Endothelial cell of umbilical vein (primary cell): ENCODE data around the gene KIRREL2. TPM values are rescaled to one million over a fixed set of nuclear protein-coding genes. Genes with fewer than 3 reads are reported as not detected.

Experiments used
- BruUV-seq: library from RNA; stranded (reverse); fragments of 400-500 nt; replicated peaks from 2 replicates; lab custom pipeline; 2021; lab: Mats Ljungman, UMichigan
- CTCF ChIA-PET: fragments of 300-600, 350-600 bp; sonication (Branson Sonifier 250); formaldehyde crosslinking; loops from one replicate; lab custom pipeline; 2021; ENCODE audit warnings: antibody characterized with exemption, inconsistent platforms; lab: Charles Lee
- POLR2A ChIA-PET: fragments of 300-600, 350-600 bp; sonication (Branson Sonifier 250); formaldehyde crosslinking; loops from one replicate; lab custom pipeline; 2021; ENCODE audit warnings: antibody characterized with exemption, inconsistent platforms; lab: Charles Lee
- DNase-seq: peaks from one replicate; pipeline ENCODE4 v3.0.0-alpha.2; 2011; ENCODE audit warnings: low read depth, low spot score
- FAIRE-seq: peaks from 2 replicates; lab custom pipeline; 2011; peaks lifted over from hg19 to GRCh38; lab: Jason Lieb, UNC
- H2AFZ ChIP-seq: 2 replicates; pipeline ENCODE4 v1.6.0; 2012; ENCODE audit warnings: low read depth, low read length, control low read depth, inconsistent platforms
- H3K27ac ChIP-seq: 2 replicates; pipeline ENCODE4 v1.5.1; 2011; ENCODE audit warnings: low read depth, mild to moderate bottlenecking, control low read depth, low read length, moderate library complexity; ENCODE audit not compliant: insufficient read depth
- H3K27me3 ChIP-seq, 2 experiments: 2 replicates each; pipeline versions ENCODE4 v1.6.0 to v1.6.1; 2011; ENCODE audit warnings: low read length in 2 of 2, mixed read lengths in 1 of 2; ENCODE audit not compliant: control insufficient read depth in 2 of 2, insufficient read depth in 2 of 2
- H3K36me3 ChIP-seq, 2 experiments: 2 replicates in 1 of 2; 3 replicates in 1 of 2; pipeline ENCODE4 v1.5.1; 2011; ENCODE audit warnings: low read length in 2 of 2, mild to moderate bottlenecking in 1 of 2, moderate library complexity in 1 of 2; ENCODE audit not compliant: control insufficient read depth in 2 of 2, insufficient read depth in 2 of 2; ENCODE audit errors: extremely low read depth in 1 of 2
- H3K4me1 ChIP-seq: 3 replicates; pipeline ENCODE4 v1.5.1; 2011; ENCODE audit warnings: mild to moderate bottlenecking, low read length; ENCODE audit not compliant: control insufficient read depth, insufficient read depth; ENCODE audit errors: extremely low read depth
- H3K4me2 ChIP-seq: 2 replicates; pipeline ENCODE4 v1.6.1; 2011; ENCODE audit warnings: low read length, control low read depth, mixed read lengths; ENCODE audit not compliant: insufficient read depth
- H3K4me3 ChIP-seq, 3 experiments: fragments of 200-600 bp in 1 of 3; sonication (generic), shearing (Covaris generic) in 1 of 3; replicated peaks in 1 of 3; 2 replicates each; pipeline ENCODE4 v1.5.1; 2011 to 2016; ENCODE audit warnings: control low read depth in 3 of 3, low read length in 3 of 3, mild to moderate bottlenecking in 2 of 3, inconsistent platforms in 1 of 3, low read depth in 1 of 3, moderate library complexity in 1 of 3; ENCODE audit not compliant: insufficient read depth in 1 of 3
- H3K79me2 ChIP-seq: 2 replicates; pipeline ENCODE4 v1.6.0; 2012; ENCODE audit warnings: low read length, inconsistent platforms; ENCODE audit not compliant: control insufficient read depth, insufficient read depth
- H3K9ac ChIP-seq: replicated peaks from 2 replicates; pipeline ENCODE3; 2011; ENCODE audit warnings: low read length, control low read depth; ENCODE audit not compliant: insufficient read depth; ENCODE audit errors: extremely low read depth
- H3K9me1 ChIP-seq: replicated peaks from 3 replicates; pipeline ENCODE4 v1.6.0; 2011; ENCODE audit warnings: mild to moderate bottlenecking, low read length; ENCODE audit not compliant: control insufficient read depth, insufficient read depth; ENCODE audit errors: extremely low read depth
- H3K9me3 ChIP-seq: replicated peaks from 2 replicates; pipeline ENCODE4 v1.5.1; 2012; ENCODE audit warnings: low read length, inconsistent platforms; ENCODE audit not compliant: control insufficient read depth, insufficient read depth
- H4K20me1 ChIP-seq: replicated peaks from 2 replicates; pipeline ENCODE3; 2011; ENCODE audit warnings: mild to moderate bottlenecking, low read length; ENCODE audit not compliant: control insufficient read depth, insufficient read depth; ENCODE audit errors: extremely low read depth
- CTCF ChIP-seq, 2 donors: IDR thresholded peaks; 1 replicate in 1 of 2; 2 replicates in 1 of 2; pipeline ENCODE4 v1.5.1; 2011; ENCODE audit warnings: low read length in 2 of 2, mild to moderate bottlenecking in 2 of 2, moderate library complexity in 2 of 2, control low read depth in 1 of 2, inconsistent platforms in 1 of 2, low read depth in 1 of 2; ENCODE audit not compliant: insufficient read depth in 1 of 2; ENCODE audit errors: extremely low read depth in 1 of 2
- EZH2 ChIP-seq: IDR thresholded peaks from 2 replicates; pipeline ENCODE4 v1.6.1; 2012; ENCODE audit warnings: borderline replicate concordance, low read depth, mild to moderate bottlenecking, moderate library complexity, low read length, inconsistent platforms; ENCODE audit not compliant: severe bottlenecking
- FOS ChIP-seq: IDR thresholded peaks from 2 replicates; pipeline ENCODE4 v1.6.1; 2011; ENCODE audit warnings: mild to moderate bottlenecking, low read length, moderate library complexity, borderline replicate concordance; ENCODE audit not compliant: insufficient read depth
- GATA2 ChIP-seq: IDR thresholded peaks from 2 replicates; pipeline ENCODE4 v1.7.0; 2011; ENCODE audit warnings: low read depth, mild to moderate bottlenecking, moderate library complexity, mixed read lengths, low read length; ENCODE audit not compliant: insufficient read length, insufficient read depth
- JUN ChIP-seq: IDR thresholded peaks from 2 replicates; pipeline ENCODE4 v1.6.1; 2011; ENCODE audit warnings: borderline replicate concordance, low read depth; ENCODE audit not compliant: insufficient read length, insufficient read depth
- MAX ChIP-seq: IDR thresholded peaks from 2 replicates; pipeline ENCODE4 v1.6.1; 2011; ENCODE audit not compliant: insufficient read depth, insufficient read length
- MYC ChIP-seq: IDR thresholded peaks from one replicate; pipeline ENCODE4 v1.6.1; 2011; ENCODE audit warnings: mild to moderate bottlenecking, low read depth, low read length
- POLR2A ChIP-seq: IDR thresholded peaks from 2 replicates; pipeline ENCODE4 v1.6.1; 2012; ENCODE audit warnings: low read depth, mild to moderate bottlenecking, control low read depth, low read length
- POLR2AphosphoS5 ChIP-seq: IDR thresholded peaks from 2 replicates; pipeline ENCODE4 v1.6.1; 2012; ENCODE audit warnings: low read depth, mild to moderate bottlenecking, control low read depth, low read length, moderate library complexity; ENCODE audit not compliant: insufficient read depth
- dilution Hi-C: fragments of 300-500 bp; cut with MboI; formaldehyde crosslinking; loops from one replicate; pipeline ENCODE4 v1.15.0; 2019; ENCODE audit warnings: low sequenced_read_pairs; ENCODE audit not compliant: extremely low pct_ligation_motif_present
- intact Hi-C: fragments of 100-400 bp; cut with micrococcal nuclease; formaldehyde crosslinking; loops from one replicate; pipeline ENCODE4 v1.10.0; 2022
- polyA plus RNA-seq, 4 experiments: library from polyadenylated mRNA; depleted of rRNA in 3 of 4; stranded (reverse) in 3 of 4; unstranded in 1 of 4; fragments of >200 nt; gene quantifications; 2 replicates each; pipeline versions ENCODE4 v1.2.1 to v1.2.3, GENCODE V29; 2011 to 2012; ENCODE audit warnings: missing spikeins in 1 of 4
- total RNA-seq: library from RNA; stranded (reverse); gene quantifications from 2 replicates; pipeline ENCODE4 v1.2.3, GENCODE V29; 2021

The KIRREL2 gene
- total and polyA plus RNA-seq, 2 donors (not counting 3 experiments of a cell fraction or from before 2014, with no cell fraction given): not detected

GRCh38 chr19:35874392-35874930, 17.8 kb downstream of the KIRREL2 start:
- no peaks in the 10 kb centered on the region for H3K79me2 ChIP-seq
- no peak overlapping the region for H2AFZ ChIP-seq
- ChIA-PET POLR2A (interaction anchor here (0.7 kb wide), 1 partner anchor 9 kb away, joined by 4 read pairs; no protein-coding TSS in a partner anchor), CTCF (no interaction called here)
- no peaks in the 10 kb centered on the region for H4K20me1 ChIP-seq
- intact Hi-C loops (no loop called here), dilution Hi-C loops (no loop called here)
- H3K9ac ChIP-seq: no peak overlapping the region
- FAIRE-seq (no peak), DNase-seq (no peak)
- H3K27ac ChIP-seq: no peak overlapping the region
- H3K9me1 ChIP-seq: no peaks in the 10 kb centered on the region
- H3K4me1 ChIP-seq: no peaks in the 10 kb centered on the region
- TF ChIP-seq MYC (no peak), EZH2 (no peak), POLR2AphosphoS5 (no peak), FOS (no peak), JUN (no peak), MAX (no peak), GATA2 (no peak), POLR2A (no peak), CTCF (IDR thresholded peaks at IDR 0.05; ENCODE audit: extremely low read depth in 1 of 2, insufficient read depth in 1 of 2, low read depth in 1 of 2, low read length in 2 of 2) (no peak)
- H3K27me3 ChIP-seq: no peaks in the 10 kb centered on the region
- H3K9me3 ChIP-seq: no peaks in the 10 kb centered on the region
- no TSS peak for BruUV-seq
- H3K4me2 ChIP-seq: no peak overlapping the region
- H3K4me3 ChIP-seq: no peak overlapping the region
- H3K36me3 ChIP-seq: no peaks in the 10 kb centered on the region
